ENCODE data around the gene TFCP2L1. TPM values are rescaled to one million over a fixed set of nuclear protein-coding genes. Genes with fewer than 3 reads are reported as not detected.
A peak's percentile ranks its signal among the peaks of the same experiment; 100 is the strongest.

TFCP2L1 gene
- total RNA-seq, 1 donor from 2014 or later = 0.14 TPM

- no peak for TF ChIP-seq CTCF (IDR thresholded peaks at IDR 0.05; ENCODE audit: borderline replicate concordance)
- no peak for DNase-seq
- no peak overlapping the region for H3K27ac ChIP-seq (replicated peaks)
- no peaks in the 10 kb centered on the region for H3K27me3 ChIP-seq (ENCODE audit: low read depth)
- H3K9me3 ChIP-seq (replicated peaks) = no peaks in the 10 kb centered on the region
- no peak overlapping the region for H3K4me3 ChIP-seq
- no peaks in the 10 kb centered on the region for H3K36me3 ChIP-seq
- peaks cover 11% of the 10 kb centered on the region for H3K4me1 ChIP-seq
- intact Hi-C loops (cut with micrococcal nuclease) = no loop called here
Observed at GRCh38 chr2:121200419-121201315, 84.3 kb downstream of the TFCP2L1 start.

- no peak for TF ChIP-seq CTCF (IDR thresholded peaks at IDR 0.05; ENCODE audit: borderline replicate concordance)
- H3K4me1 ChIP-seq = peaks cover 9% of the 10 kb centered on the region
- no peak overlapping the region for H3K27ac ChIP-seq (replicated peaks)
- no peaks in the 10 kb centered on the region for H3K27me3 ChIP-seq (ENCODE audit: low read depth)
- H3K36me3 ChIP-seq = no peaks in the 10 kb centered on the region
- intact Hi-C loops (cut with micrococcal nuclease) = no loop called here
- no peak overlapping the region for H3K4me3 ChIP-seq
- no peaks in the 10 kb centered on the region for H3K9me3 ChIP-seq (replicated peaks)
- DNase-seq = no peak
Observed at GRCh38 chr2:121200011-121200347, 85.0 kb downstream of the TFCP2L1 start.

- no peaks in the 10 kb centered on the region for H3K36me3 ChIP-seq
- H3K27ac ChIP-seq (replicated peaks) = no peak overlapping the region
- no peak for TF ChIP-seq CTCF (IDR thresholded peaks at IDR 0.05; ENCODE audit: borderline replicate concordance)
- peaks cover 9% of the 10 kb centered on the region for H3K4me1 ChIP-seq
- intact Hi-C loops (cut with micrococcal nuclease) = no loop called here
- no peak overlapping the region for H3K4me3 ChIP-seq
- no peaks in the 10 kb centered on the region for H3K9me3 ChIP-seq (replicated peaks)
- no peaks in the 10 kb centered on the region for H3K27me3 ChIP-seq (ENCODE audit: low read depth)
- no peak for DNase-seq
Observed at GRCh38 chr2:121199281-121200010, 85.6 kb downstream of the TFCP2L1 start.

- intact Hi-C loops (cut with micrococcal nuclease) = no loop called here
- H3K9me3 ChIP-seq (replicated peaks) = no peaks in the 10 kb centered on the region
- H3K4me3 ChIP-seq = no peak overlapping the region
- H3K4me1 ChIP-seq = peaks cover 9% of the 10 kb centered on the region
- TF ChIP-seq CTCF (IDR thresholded peaks at IDR 0.05; ENCODE audit: borderline replicate concordance) = no peak
- no peaks in the 10 kb centered on the region for H3K27me3 ChIP-seq (ENCODE audit: low read depth)
- peak overlapping the region; percentile 47 for H3K27ac ChIP-seq (replicated peaks)
- peak; percentile 44 for DNase-seq
- no peaks in the 10 kb centered on the region for H3K36me3 ChIP-seq
Observed at GRCh38 chr2:121197369-121198091, 87.5 kb downstream of the TFCP2L1 start.

GRCh38 chr2:121196849-121197155 lies 88.2 kb downstream of the TFCP2L1 start:
- no peak for TF ChIP-seq CTCF (IDR thresholded peaks at IDR 0.05; ENCODE audit: borderline replicate concordance)
- Histone ChIP-seq H3K4me1 (peaks cover 9% of the 10 kb centered on the region), H3K27ac (replicated peaks) (peak overlapping the region; percentile 47), H3K9me3 (replicated peaks) (no peaks in the 10 kb centered on the region), H3K36me3 (no peaks in the 10 kb centered on the region), H3K4me3 (no peak overlapping the region), H3K27me3 (ENCODE audit: low read depth) (no peaks in the 10 kb centered on the region)
- intact Hi-C loops (cut with micrococcal nuclease) = no loop called here
- DNase-seq = no peak

Measured in left ventricle myocardium inferior (tissue), 1 donor.